HepG2 (cell line): ENCODE results near the gene DNM1L. TPM values are rescaled to one million over a fixed set of nuclear protein-coding genes. Genes with fewer than 3 reads are reported as not detected.

Source experiments
- ATAC-seq: fragments of 200-7000 bp; cut with Tn5 transposase; 3 replicates; pipeline ENCODE4 v1.9.1; 2020; ENCODE audit warnings: mild to moderate bottlenecking, moderate library complexity
- BruUV-seq: library from RNA; stranded (reverse); fragments of 400-500 nt; replicated peaks from 2 replicates; lab custom pipeline; 2021; lab: Mats Ljungman, UMichigan
- CTCF ChIA-PET: fragments of 300-600 bp; formaldehyde crosslinking; extraction: SDS; loops from one replicate; lab custom pipeline; 2021; ENCODE audit warnings: low total read pairs, inconsistent platforms, low intra/inter-chr PET ratio; lab: Yijun Ruan, JAX
- POLR2A ChIA-PET: fragments of 350-600 bp; sonication (Branson Sonifier 250); formaldehyde crosslinking; loops from one replicate; lab custom pipeline; 2020; ENCODE audit warnings: antibody characterized with exemption, inconsistent platforms; lab: Yijun Ruan, JAX
- DNase-seq: peaks from one replicate; pipeline ENCODE4 v3.0.0-alpha.2; 2015; ENCODE audit warnings: low spot score
- FAIRE-seq: peaks from 3 replicates; lab custom pipeline; 2011; peaks lifted over from hg19 to GRCh38; lab: Jason Lieb, UNC
- H2AFZ ChIP-seq: one replicate; pipeline ENCODE4 v1.6.1; 2011; ENCODE audit warnings: low read length, inconsistent platforms
- H3K27ac ChIP-seq: fragments of 300-600 bp; 3 replicates; pipeline ENCODE4 v1.8.0; 2011; ENCODE audit warnings: mixed run types, mild to moderate bottlenecking, mixed read lengths, low read length, inconsistent platforms; ENCODE audit not compliant: insufficient read depth; ENCODE audit errors: extremely low read length
- H3K27me3 ChIP-seq, 2 experiments: fragments of 200-600 bp in 1 of 2; 2 replicates in 1 of 2; 3 replicates in 1 of 2; pipeline versions ENCODE4 v1.6.0 to v1.8.0; 2011; ENCODE audit warnings: low read length in 2 of 2, mild to moderate bottlenecking in 2 of 2, moderate library complexity in 2 of 2, inconsistent platforms in 1 of 2; ENCODE audit not compliant: insufficient read depth in 2 of 2, control insufficient read depth in 1 of 2
- H3K36me3 ChIP-seq, 2 experiments: fragments of 200-600 bp in 1 of 2; replicated peaks in 1 of 2; 2 replicates in 1 of 2; 3 replicates in 1 of 2; pipeline versions ENCODE4 v1.5.1 to v1.8.0; 2011; ENCODE audit warnings: low read length in 2 of 2, inconsistent platforms in 1 of 2; ENCODE audit not compliant: insufficient read depth in 2 of 2, control insufficient read depth in 1 of 2
- H3K4me1 ChIP-seq: 2 replicates; pipeline ENCODE4 v1.5.1; 2012; ENCODE audit warnings: low read length, inconsistent platforms; ENCODE audit not compliant: insufficient read depth
- H3K4me2 ChIP-seq: 2 replicates; pipeline ENCODE4 v1.6.0; 2011; ENCODE audit warnings: low read depth, low read length, inconsistent platforms
- H3K4me3 ChIP-seq, 3 experiments: fragments of 200-600 bp in 1 of 3; sonication (generic), shearing (Covaris generic) in 1 of 3; replicated peaks in 1 of 3; 2 replicates each; pipeline ENCODE4 v1.5.1; 2011 to 2016; ENCODE audit warnings: low read length in 3 of 3, inconsistent platforms in 2 of 3, low read depth in 2 of 3, mild to moderate bottlenecking in 2 of 3, control low read depth in 1 of 3, mixed read lengths in 1 of 3; ENCODE audit not compliant: insufficient read depth in 1 of 3
- H3K79me2 ChIP-seq: one replicate; pipeline ENCODE4 v1.6.1; 2011; ENCODE audit warnings: low read length, inconsistent platforms; ENCODE audit not compliant: insufficient read depth
- H3K9ac ChIP-seq: 2 replicates; pipeline ENCODE4 v1.6.0; 2011; ENCODE audit warnings: mild to moderate bottlenecking, low read depth, low read length, inconsistent platforms; ENCODE audit not compliant: insufficient read depth
- H3K9me3 ChIP-seq: 2 replicates; pipeline ENCODE4 v1.5.1; 2012; ENCODE audit warnings: mild to moderate bottlenecking, low read length
- H4K20me1 ChIP-seq: 2 replicates; pipeline ENCODE4 v1.6.0; 2011; ENCODE audit warnings: inconsistent platforms, mild to moderate bottlenecking, low read length, moderate library complexity; ENCODE audit not compliant: insufficient read depth
- ADNP ChIP-seq: sonication (generic); formaldehyde crosslinking; IDR thresholded peaks from 2 replicates; pipeline ENCODE4 v1.4.0; 2020; ENCODE audit warnings: missing genetic modification reagents
- ATF7 ChIP-seq, 2 experiments: fragments of 450-650 bp in 1 of 2; sonication (generic) in 1 of 2; formaldehyde crosslinking in 1 of 2; IDR thresholded peaks; 2 replicates each; pipeline versions ENCODE4 v1.4.0 to v1.6.1; 2016 to 2020; ENCODE audit warnings: antibody characterized with exemption in 1 of 2, mild to moderate bottlenecking in 1 of 2, missing genetic modification reagents in 1 of 2
- EHMT2 ChIP-seq: fragments of 200-600 bp; sonication (generic); IDR thresholded peaks from 2 replicates; pipeline ENCODE4 v1.7.0; 2017; ENCODE audit warnings: antibody characterized with exemption, low read depth, low read length, borderline replicate concordance
- FIP1L1 ChIP-seq: fragments of 200-400 bp; formaldehyde crosslinking; IDR thresholded peaks from 2 replicates; pipeline ENCODE4 v1.6.1; 2018; ENCODE audit warnings: low read depth, mild to moderate bottlenecking, low read length, moderate library complexity, borderline replicate concordance; ENCODE audit not compliant: insufficient read depth
- HNF4A ChIP-seq: sonication (generic); formaldehyde crosslinking; IDR thresholded peaks from 2 replicates; pipeline ENCODE4 v1.4.0; 2020; ENCODE audit warnings: missing genetic modification reagents
- MEIS2 ChIP-seq: sonication (generic); formaldehyde crosslinking; IDR thresholded peaks from 2 replicates; pipeline ENCODE4 v1.9.0; 2021; ENCODE audit warnings: mild to moderate bottlenecking, missing genetic modification reagents
- NR2C2 ChIP-seq: sonication (generic); formaldehyde crosslinking; IDR thresholded peaks from 2 replicates; pipeline ENCODE4 v1.4.0; 2020; ENCODE audit warnings: missing genetic modification reagents, mild to moderate bottlenecking, moderate library complexity, borderline replicate concordance
- SMAD9 ChIP-seq: sonication (generic); formaldehyde crosslinking; IDR thresholded peaks from 2 replicates; pipeline ENCODE4 v1.5.1; 2020; ENCODE audit warnings: mild to moderate bottlenecking, missing genetic modification reagents
- TAF1 ChIP-seq: sonication (generic); formaldehyde crosslinking; IDR thresholded peaks from 2 replicates; pipeline ENCODE4 v1.4.0; 2020; ENCODE audit warnings: missing genetic modification reagents
- ZBED4 ChIP-seq: sonication (generic); formaldehyde crosslinking; IDR thresholded peaks from 2 replicates; pipeline ENCODE4 v1.4.0; 2020; ENCODE audit warnings: missing genetic modification reagents, borderline replicate concordance
- ZBTB42 ChIP-seq: sonication (generic); formaldehyde crosslinking; IDR thresholded peaks from 2 replicates; pipeline ENCODE4 v1.5.0; 2020; ENCODE audit warnings: mild to moderate bottlenecking, missing genetic modification reagents
- ZNF337 ChIP-seq: sonication (generic); formaldehyde crosslinking; IDR thresholded peaks from 2 replicates; pipeline ENCODE4 v1.5.1; 2020; ENCODE audit warnings: missing genetic modification reagents, low read depth, mild to moderate bottlenecking, borderline replicate concordance
- ZNF782 ChIP-seq: sonication (generic); formaldehyde crosslinking; IDR thresholded peaks from 2 replicates; pipeline ENCODE4 v1.4.0; 2020; ENCODE audit warnings: missing genetic modification reagents, mild to moderate bottlenecking, borderline replicate concordance
- WGBS: methylation state at CpG from one replicate; pipeline ENCODE4 v1.1.6; 2017; ENCODE audit warnings: low lambda C conversion rate; 5-methylcytosine and 5-hydroxymethylcytosine counted together
- in situ Hi-C: cut with HindIII; loops from 2 replicates; pipeline ENCODE4 v1.10.0; 2017; ENCODE audit warnings: low pct_unique_long_range_greater_than_20kb; ENCODE audit not compliant: extremely low pct_ligation_motif_present
- intact Hi-C: fragments of 100-400 bp; cut with micrococcal nuclease; formaldehyde crosslinking; loops from one replicate; pipeline ENCODE4 v1.10.0; 2022; ENCODE audit not compliant: unreplicated experiment
- polyA plus RNA-seq, 8 experiments: library from polyadenylated mRNA; depleted of rRNA in 3 of 8; stranded (reverse) in 7 of 8; unstranded in 1 of 8; fragments of >200 nt; fragmentation: Illumina TruSeq in 4 of 8; extraction: Trizol in 4 of 8; gene quantifications; 2 replicates each; pipeline versions ENCODE4 v1.2.1 to v1.2.3, GENCODE V29; 2011 to 2016; ENCODE audit warnings: low read depth in 4 of 8, missing spikeins in 1 of 8, mixed read lengths in 1 of 8; ENCODE audit not compliant: insufficient read depth in 1 of 8
- total RNA-seq, 5 experiments: library from RNA; depleted of rRNA; stranded (reverse); fragments of >200 nt; fragmentation: Illumina TruSeq; extraction: Trizol; gene quantifications; 2 replicates each; pipeline ENCODE4 v1.2.3, GENCODE V29; 2016; ENCODE audit warnings: low read depth in 1 of 5
- TF ChIP-seq, protein P1 (sequence below): sonication (generic); formaldehyde crosslinking; IDR thresholded peaks from 2 replicates; pipeline ENCODE4 v1.4.0; 2020; ENCODE audit warnings: missing genetic modification reagents, borderline replicate concordance
- TF ChIP-seq, protein P2 (sequence below): sonication (generic); formaldehyde crosslinking; IDR thresholded peaks from 2 replicates; pipeline ENCODE4 v1.4.0; 2020; ENCODE audit warnings: missing genetic modification reagents
- TF ChIP-seq, protein P3 (sequence below): sonication (generic); formaldehyde crosslinking; conservative IDR thresholded peaks from 2 replicates; pipeline ENCODE4 v1.4.0; 2020; ENCODE audit warnings: missing genetic modification reagents

The DNM1L gene
- total and polyA plus RNA-seq, 2 of the 13 experiments (the other 11 are each of a cell fraction or from before 2014, with no cell fraction given) = 35.9 to 65.8 TPM

- no peaks in the 10 kb centered on the region for H3K27me3 ChIP-seq
- no peak overlapping the region for H3K9ac ChIP-seq
- FAIRE-seq = no peak
- no peak for ATAC-seq
- H3K27ac ChIP-seq = no peak overlapping the region
- no TSS peak for BruUV-seq
- no peaks in the 10 kb centered on the region for H3K79me2 ChIP-seq
- H3K4me1 ChIP-seq = no peaks in the 10 kb centered on the region
- no peaks in the 10 kb centered on the region for H3K9me3 ChIP-seq
- DNase-seq = no peak
- H3K4me3 ChIP-seq = no peak overlapping the region
- ChIA-PET POLR2A (interaction anchor here (0.6 kb wide), 1 partner anchor 24 kb away, joined by 3 read pairs; no protein-coding TSS in a partner anchor), CTCF (no interaction called here)
- WGBS = 95% methylated on average over 2 of the region's 2 CpGs
- no peak overlapping the region for H2AFZ ChIP-seq
- no peak overlapping the region for H3K4me2 ChIP-seq
- H3K36me3 ChIP-seq = peaks cover 6 to 44% of the 10 kb centered on the region in 2 experiments
- intact Hi-C loops (no loop called here), in situ Hi-C loops (no loop called here)
- no peaks in the 10 kb centered on the region for H4K20me1 ChIP-seq
- TF ChIP-seq, protein P1, sequence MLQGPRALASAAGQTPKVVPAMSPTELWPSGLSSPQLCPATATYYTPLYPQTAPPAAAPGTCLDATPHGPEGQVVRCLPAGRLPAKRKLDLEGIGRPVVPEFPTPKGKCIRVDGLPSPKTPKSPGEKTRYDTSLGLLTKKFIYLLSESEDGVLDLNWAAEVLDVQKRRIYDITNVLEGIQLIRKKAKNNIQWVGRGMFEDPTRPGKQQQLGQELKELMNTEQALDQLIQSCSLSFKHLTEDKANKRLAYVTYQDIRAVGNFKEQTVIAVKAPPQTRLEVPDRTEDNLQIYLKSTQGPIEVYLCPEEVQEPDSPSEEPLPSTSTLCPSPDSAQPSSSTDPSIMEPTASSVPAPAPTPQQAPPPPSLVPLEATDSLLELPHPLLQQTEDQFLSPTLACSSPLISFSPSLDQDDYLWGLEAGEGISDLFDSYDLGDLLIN (CRISPR knock-in tag) = no peak
- TF ChIP-seq FIP1L1 (no peak), HNF4A (no peak), NR2C2 (no peak), EHMT2 (no peak), ATF7 (IDR thresholded peaks at IDR 0.05) (no peak), ATF7 (CRISPR knock-in tag; IDR thresholded peaks at IDR 0.05) (no peak), TAF1 (CRISPR knock-in tag) (no peak), ZBTB42 (CRISPR knock-in tag) (no peak), ZBED4 (CRISPR knock-in tag) (no peak), ZNF337 (CRISPR knock-in tag) (no peak), MEIS2 (no peak), ADNP (CRISPR knock-in tag) (no peak), ZNF782 (CRISPR knock-in tag) (no peak), SMAD9 (no peak)
- TF ChIP-seq, protein P2, sequence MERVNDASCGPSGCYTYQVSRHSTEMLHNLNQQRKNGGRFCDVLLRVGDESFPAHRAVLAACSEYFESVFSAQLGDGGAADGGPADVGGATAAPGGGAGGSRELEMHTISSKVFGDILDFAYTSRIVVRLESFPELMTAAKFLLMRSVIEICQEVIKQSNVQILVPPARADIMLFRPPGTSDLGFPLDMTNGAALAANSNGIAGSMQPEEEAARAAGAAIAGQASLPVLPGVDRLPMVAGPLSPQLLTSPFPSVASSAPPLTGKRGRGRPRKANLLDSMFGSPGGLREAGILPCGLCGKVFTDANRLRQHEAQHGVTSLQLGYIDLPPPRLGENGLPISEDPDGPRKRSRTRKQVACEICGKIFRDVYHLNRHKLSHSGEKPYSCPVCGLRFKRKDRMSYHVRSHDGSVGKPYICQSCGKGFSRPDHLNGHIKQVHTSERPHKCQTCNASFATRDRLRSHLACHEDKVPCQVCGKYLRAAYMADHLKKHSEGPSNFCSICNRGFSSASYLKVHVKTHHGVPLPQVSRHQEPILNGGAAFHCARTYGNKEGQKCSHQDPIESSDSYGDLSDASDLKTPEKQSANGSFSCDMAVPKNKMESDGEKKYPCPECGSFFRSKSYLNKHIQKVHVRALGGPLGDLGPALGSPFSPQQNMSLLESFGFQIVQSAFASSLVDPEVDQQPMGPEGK (CRISPR knock-in tag) = no peak
- TF ChIP-seq, protein P3, sequence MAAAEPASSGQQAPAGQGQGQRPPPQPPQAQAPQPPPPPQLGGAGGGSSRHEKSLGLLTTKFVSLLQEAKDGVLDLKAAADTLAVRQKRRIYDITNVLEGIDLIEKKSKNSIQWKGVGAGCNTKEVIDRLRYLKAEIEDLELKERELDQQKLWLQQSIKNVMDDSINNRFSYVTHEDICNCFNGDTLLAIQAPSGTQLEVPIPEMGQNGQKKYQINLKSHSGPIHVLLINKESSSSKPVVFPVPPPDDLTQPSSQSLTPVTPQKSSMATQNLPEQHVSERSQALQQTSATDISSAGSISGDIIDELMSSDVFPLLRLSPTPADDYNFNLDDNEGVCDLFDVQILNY (CRISPR knock-in tag) = no peak
These were observed 29.8 kb downstream of the DNM1L start for GRCh38 chr12:32708926-32709325.
